Placental epithelial cell (primary cell): ENCODE measurements around the gene PDGFB. TPM values are rescaled to one million over a fixed set of nuclear protein-coding genes. Genes with fewer than 3 reads are reported as not detected.

ENCODE experiments used
- total RNA-seq: library from RNA; depleted of rRNA; stranded (reverse); fragments of >200 nt; gene quantifications from 2 replicates; pipeline ENCODE4 v1.2.3, GENCODE V29; 2012

The PDGFB gene
- 26.5 and 33.0 TPM in 2 replicates for total RNA-seq

GRCh38 chr22:39244496-39245129, at the start of gene PDGFB:
TSS of gene PDGFB (minus strand) at chr22:39244982. CDS start at chr22:39243963, 1,019 bp downstream.

Other genes with a start within 250 kb of the PDGFB start
- 16.9 TPM in 2 replicates for gene APOBEC3C, start 230.7 kb downstream of the PDGFB start, total RNA-seq
- 1.2 and 5.5 TPM in 2 replicates for gene APOBEC3D, start 223.9 kb downstream of the PDGFB start, total RNA-seq
- 2.9 and 4.7 TPM in 2 replicates for gene APOBEC3F, start 204.1 kb downstream of the PDGFB start, total RNA-seq
- gene APOBEC3G, start 167.7 kb downstream of the PDGFB start, total RNA-seq, result 4.1 and 6.7 TPM in 2 replicates
- gene APOBEC3H, start 147.7 kb downstream of the PDGFB start, total RNA-seq, result 1.2 TPM in 1 of 2 replicates, not detected in the other
- 1.6 and 1.8 TPM in 2 replicates for gene CBX7, start 92.3 kb downstream of the PDGFB start, total RNA-seq
- 1,589 and 2,446 TPM in 2 replicates for gene RPL3, start 74.6 kb upstream of the PDGFB start, total RNA-seq
- 10.7 and 44.4 TPM in 2 replicates for gene SYNGR1, start 105.0 kb upstream of the PDGFB start, total RNA-seq
- gene TAB1, start 154.8 kb upstream of the PDGFB start, total RNA-seq, result 13.3 and 13.6 TPM in 2 replicates
- gene MGAT3, start 212.0 kb upstream of the PDGFB start, total RNA-seq, result 0.54 and 2.4 TPM in 2 replicates